AG04449 (cell line): ENCODE measurements around the gene RASGRP4.

Experiments
- CTCF ChIA-PET: fragments of 350-600 bp; formaldehyde crosslinking; extraction: SDS; loops from one replicate; lab custom pipeline; 2021; ENCODE audit warnings: antibody characterized with exemption; lab: Yijun Ruan, JAX
- POLR2A ChIA-PET: fragments of 400-600, 350-600 bp; formaldehyde crosslinking; extraction: SDS; loops from one replicate; lab custom pipeline; 2020; ENCODE audit warnings: antibody characterized with exemption, inconsistent platforms; lab: Yijun Ruan, JAX
- DNase-seq: peaks from one replicate; pipeline ENCODE4 v3.0.0-alpha.2; 2010; ENCODE audit warnings: low read depth, low spot score
- H3K4me3 ChIP-seq: 2 replicates; pipeline ENCODE4 v1.5.1; 2011; ENCODE audit warnings: low read depth, mild to moderate bottlenecking, control low read depth, low read length
- CTCF ChIP-seq: IDR thresholded peaks from one replicate; pipeline ENCODE4 v1.5.1; 2011; ENCODE audit warnings: mild to moderate bottlenecking, moderate library complexity, low read length, control low read depth, inconsistent platforms; ENCODE audit not compliant: insufficient read depth; ENCODE audit errors: missing control alignments

The RASGRP4 gene

GRCh38 chr19:38387550-38388348, 38.3 kb downstream of the RASGRP4 start, which contains the start of gene GGN:
Gene GGN, minus strand, starts transcription at chr19:38388034. Its CDS starts 773 bp downstream, at chr19:38387261.
- no peak for TF ChIP-seq CTCF
- peak within 1 kb of the TSS; percentile 75 for H3K4me3 ChIP-seq
- DNase-seq = peak; percentile 75
- CTCF ChIA-PET = interaction anchor here (0.9 to 5.8 kb wide), 7 partner anchors 12 to 154 kb away, joined by 3 to 41 read pairs (median 7); partner anchors contain the start of genes FAM98C and PSMD8
- POLR2A ChIA-PET = interaction anchor here (1.1 to 3.6 kb wide), 3 partner anchors 10 to 480 kb away, joined by 3 to 35 read pairs (median 26); partner anchors contain the start of genes PSMD8 and SIPA1L3

- TF ChIP-seq CTCF = no peak
- ChIA-PET POLR2A (interaction anchor here (1.1 to 3.6 kb wide), 3 partner anchors 10 to 480 kb away, joined by 3 to 35 read pairs (median 26); partner anchors contain the start of genes PSMD8 and SIPA1L3), CTCF (interaction anchor here (0.9 to 5.8 kb wide), 4 partner anchors 11 to 153 kb away, joined by 3 to 41 read pairs (median 10); partner anchors contain the start of genes FAM98C and PSMD8)
- DNase-seq = no peak
- H3K4me3 ChIP-seq = peak overlapping the region; percentile 75
These were observed 39.0 kb downstream of the RASGRP4 start for GRCh38 chr19:38386971-38387549.

GRCh38 chr19:38386300-38386970, 39.6 kb downstream of the RASGRP4 start:
- POLR2A ChIA-PET = no interaction called here
- no peak for DNase-seq
- no peak overlapping the region for H3K4me3 ChIP-seq
- CTCF ChIA-PET = interaction anchor here (1.6 to 5.8 kb wide), 3 partner anchors 10 to 142 kb away, joined by 3 to 41 read pairs (median 18); partner anchors contain the start of gene PSMD8
- TF ChIP-seq CTCF = no peak

GRCh38 chr19:38385804-38386257, 40.2 kb downstream of the RASGRP4 start:
- no peak for DNase-seq
- no peak overlapping the region for H3K4me3 ChIP-seq
- TF ChIP-seq CTCF = no peak
- ChIA-PET POLR2A (interaction anchor here (1.2 kb wide), 1 partner anchor 9 kb away, joined by 3 read pairs; no protein-coding TSS in a partner anchor), CTCF (interaction anchor here (1.6 to 5.8 kb wide), 3 partner anchors 10 to 141 kb away, joined by 3 to 41 read pairs (median 18); partner anchors contain the start of gene PSMD8)

GRCh38 chr19:38385057-38385803, 40.8 kb downstream of the RASGRP4 start:
- POLR2A ChIA-PET = interaction anchor here (1.2 kb wide), 2 partner anchors 9 to 11 kb away, joined by 3 to 5 read pairs; partner anchors contain the start of gene PSMD8
- no peak overlapping the region for H3K4me3 ChIP-seq
- no peak for TF ChIP-seq CTCF
- DNase-seq = no peak
- CTCF ChIA-PET = interaction anchor here (0.9 to 5.8 kb wide), 8 partner anchors 9 to 545 kb away, joined by 3 to 41 read pairs (median 4); partner anchors contain the start of genes FAM98C and PSMD8
